Lower lobe of right lung (tissue), 2 donors: ENCODE data around the gene OLA1. TPM values are rescaled to one million over a fixed set of nuclear protein-coding genes. Genes with fewer than 3 reads are reported as not detected.

Source experiments
- ATAC-seq, 2 donors: fragments of 200-7000 bp; cut with Tn5 transposase; one replicate each; pipeline ENCODE4 v1.9.1; 2020 to 2022; ENCODE audit warnings: mild to moderate bottlenecking in 2 of 2, moderate library complexity in 2 of 2
- DNase-seq: peaks from one replicate; pipeline ENCODE4 v3.0.0-alpha.2; 2020
- H3K27ac ChIP-seq: fragments of 200-600 bp; one replicate; pipeline ENCODE4 v1.8.0; 2022
- H3K27me3 ChIP-seq: fragments of 200-600 bp; one replicate; pipeline ENCODE4 v1.8.0; 2022; ENCODE audit warnings: low read depth
- H3K36me3 ChIP-seq: fragments of 200-600 bp; one replicate; pipeline ENCODE4 v1.8.0; 2022; ENCODE audit warnings: mild to moderate bottlenecking
- H3K4me1 ChIP-seq: fragments of 200-600 bp; one replicate; pipeline ENCODE4 v1.8.0; 2022
- H3K4me3 ChIP-seq: fragments of 200-600 bp; one replicate; pipeline ENCODE4 v1.8.0; 2022; ENCODE audit warnings: mild to moderate bottlenecking
- H3K9me3 ChIP-seq: fragments of 200-600 bp; one replicate; pipeline ENCODE4 v1.8.0; 2022
- CTCF ChIP-seq: fragments of 200-600 bp; IDR thresholded peaks from one replicate; pipeline ENCODE4 v1.8.0; 2022; ENCODE audit warnings: antibody characterized with exemption, mild to moderate bottlenecking
- intact Hi-C: fragments of 100-400 bp; cut with DNase I; formaldehyde crosslinking; loops from one replicate; pipeline ENCODE4 v1.11.0; 2022
- total RNA-seq: library from RNA; stranded (reverse); fragmentation: NEBNext Ultra II Directional; extraction: Animal tissue kit (Norgen Biotek cat#: 25700); gene quantifications from one replicate; pipeline ENCODE4 v1.2.1, GENCODE V29; 2021
- donor health status: DM: no; HTN: yes; CAD: no; lungs with severe emphysema.

Gene OLA1
- total RNA-seq, 1 donor from 2014 or later = 49.8 TPM

GRCh38 chr2:174205562-174205961, 42.8 kb downstream of the OLA1 start:
- no peak overlapping the region for H3K4me3 ChIP-seq
- H3K4me1 ChIP-seq = no peaks in the 10 kb centered on the region
- ATAC-seq (no peak), DNase-seq (no peak)
- no peak for TF ChIP-seq CTCF
- intact Hi-C loops = no loop called here
- no peak overlapping the region for H3K27ac ChIP-seq
- H3K9me3 ChIP-seq = no peaks in the 10 kb centered on the region
- H3K36me3 ChIP-seq = no peaks in the 10 kb centered on the region
- H3K27me3 ChIP-seq = no peaks in the 10 kb centered on the region

DNA sequence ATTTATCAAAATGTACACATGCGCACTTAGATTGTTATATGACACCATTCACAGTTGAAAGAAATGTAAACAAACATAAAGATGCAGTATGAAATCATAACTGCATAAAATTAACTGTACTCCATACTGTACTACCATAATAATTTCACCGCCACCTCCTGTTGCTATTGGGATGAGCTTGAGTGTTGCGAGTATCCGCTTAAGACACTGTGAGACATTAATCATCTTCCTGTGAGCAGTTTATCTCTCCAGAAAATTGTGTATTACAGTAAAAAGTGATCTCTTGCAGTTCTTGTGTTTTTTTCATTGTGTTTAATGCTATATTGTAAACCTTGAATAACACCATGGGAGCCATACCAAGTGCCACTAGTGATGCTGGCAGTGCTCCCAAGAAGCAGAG, 46.1 kb downstream of the OLA1 start:
- H3K4me1 ChIP-seq = no peaks in the 10 kb centered on the region
- H3K4me3 ChIP-seq = no peak overlapping the region
- no peaks in the 10 kb centered on the region for H3K36me3 ChIP-seq
- intact Hi-C loops = no loop called here
- DNase-seq (no peak), ATAC-seq (no peak)
- no peak overlapping the region for H3K27ac ChIP-seq
- no peaks in the 10 kb centered on the region for H3K27me3 ChIP-seq
- no peaks in the 10 kb centered on the region for H3K9me3 ChIP-seq
- TF ChIP-seq CTCF = no peak

DNA sequence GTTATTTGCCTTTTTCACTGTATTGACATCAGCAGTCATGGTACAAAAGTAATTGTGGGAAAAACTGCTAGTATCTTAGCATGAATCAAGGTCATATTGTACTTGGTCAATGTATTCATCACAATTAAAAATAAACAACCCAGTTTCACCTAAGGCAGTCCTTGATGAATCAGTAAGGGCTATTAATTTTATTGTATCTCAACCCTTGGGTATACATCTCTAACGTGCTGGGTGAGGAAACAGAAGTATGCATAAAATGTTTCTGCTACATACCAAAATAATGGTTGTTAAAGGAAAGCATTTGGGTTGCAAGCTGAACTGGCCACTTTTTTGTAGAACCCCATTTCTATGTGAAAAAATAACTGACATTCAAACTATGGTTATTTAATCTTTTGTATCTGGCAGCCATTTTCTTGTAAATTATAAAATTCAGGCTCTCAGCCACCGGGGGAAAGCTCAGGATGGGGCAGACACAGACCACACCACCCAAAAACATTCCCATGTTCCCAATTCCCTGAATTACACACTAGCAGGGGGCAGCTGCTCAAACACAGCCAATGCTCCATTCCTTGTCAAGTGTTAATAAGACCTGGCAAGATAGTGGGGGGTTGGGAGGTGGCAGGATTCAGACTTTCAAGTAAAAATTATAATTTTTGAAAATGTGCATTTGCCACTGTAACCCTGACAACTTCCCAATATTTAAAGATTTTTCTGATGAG, 49.3 kb downstream of the OLA1 start:
- intact Hi-C loops = no loop called here
- no peaks in the 10 kb centered on the region for H3K36me3 ChIP-seq
- H3K27me3 ChIP-seq = no peaks in the 10 kb centered on the region
- no peaks in the 10 kb centered on the region for H3K9me3 ChIP-seq
- DNase-seq = no peak
- H3K4me3 ChIP-seq = no peak overlapping the region
- no peaks in the 10 kb centered on the region for H3K4me1 ChIP-seq
- H3K27ac ChIP-seq = no peak overlapping the region
- ATAC-seq = no peak
- no peak for TF ChIP-seq CTCF

GRCh38 chr2:174195253-174195652, 53.1 kb downstream of the OLA1 start:
- no peak overlapping the region for H3K27ac ChIP-seq
- no peaks in the 10 kb centered on the region for H3K4me1 ChIP-seq
- H3K27me3 ChIP-seq = no peaks in the 10 kb centered on the region
- no peak overlapping the region for H3K4me3 ChIP-seq
- no peaks in the 10 kb centered on the region for H3K9me3 ChIP-seq
- ATAC-seq (no peak), DNase-seq (no peak)
- TF ChIP-seq CTCF = no peak
- intact Hi-C loops = no loop called here
- no peaks in the 10 kb centered on the region for H3K36me3 ChIP-seq

DNA sequence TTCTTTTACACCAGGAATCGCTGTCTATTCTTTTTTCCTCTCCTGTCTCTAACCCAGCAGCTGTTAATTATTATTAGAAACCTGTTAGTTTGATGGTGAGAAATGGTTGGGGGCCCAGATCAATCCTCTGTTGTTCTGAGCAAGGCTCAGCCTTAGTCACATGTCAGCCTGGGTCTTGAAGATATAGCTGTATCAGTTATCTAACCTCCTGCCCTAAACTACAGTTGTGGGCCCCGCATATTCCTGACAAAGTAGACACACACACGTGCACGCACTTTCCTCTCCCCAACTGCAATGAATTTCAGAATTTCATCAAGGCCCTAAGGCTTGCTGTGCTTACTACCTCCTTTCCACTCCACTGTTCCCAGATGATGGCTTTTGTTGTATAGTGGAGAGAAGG, 54.6 kb downstream of the OLA1 start:
- no peaks in the 10 kb centered on the region for H3K4me1 ChIP-seq
- H3K36me3 ChIP-seq = no peaks in the 10 kb centered on the region
- H3K27ac ChIP-seq = no peak overlapping the region
- no peaks in the 10 kb centered on the region for H3K9me3 ChIP-seq
- H3K27me3 ChIP-seq = no peaks in the 10 kb centered on the region
- intact Hi-C loops = no loop called here
- ATAC-seq (no peak), DNase-seq (no peak)
- no peak overlapping the region for H3K4me3 ChIP-seq
- no peak for TF ChIP-seq CTCF

DNA sequence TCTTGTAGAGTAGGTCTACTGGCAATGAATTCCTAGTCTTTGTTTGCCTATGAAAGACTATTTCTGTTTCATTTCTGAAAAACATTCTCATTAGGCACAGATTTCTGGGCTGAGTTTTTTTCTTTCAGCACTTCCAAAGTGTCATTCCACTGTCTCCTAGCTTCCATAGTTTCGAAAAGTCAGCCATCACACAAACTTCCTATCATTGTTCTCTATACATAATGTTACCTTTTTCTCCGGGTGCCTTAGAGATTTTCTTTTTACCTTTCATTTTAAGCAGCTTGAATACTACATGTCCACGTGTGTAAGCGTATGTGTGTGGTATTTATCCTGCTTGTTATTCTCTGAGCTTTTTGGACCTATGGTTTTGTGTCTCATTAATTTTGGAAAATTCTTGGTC, 55.7 kb downstream of the OLA1 start:
- Histone ChIP-seq H3K27me3 (no peaks in the 10 kb centered on the region), H3K4me3 (no peak overlapping the region), H3K9me3 (no peaks in the 10 kb centered on the region), H3K36me3 (no peaks in the 10 kb centered on the region), H3K27ac (no peak overlapping the region), H3K4me1 (no peaks in the 10 kb centered on the region)
- intact Hi-C loops = no loop called here
- no peak for TF ChIP-seq CTCF
- ATAC-seq (no peak), DNase-seq (no peak)
